Fibroblast of lung (primary cell): Measurements from ENCODE around the gene CDC42EP3. TPM values are rescaled to one million over a fixed set of nuclear protein-coding genes. Genes with fewer than 3 reads are reported as not detected.

Experiments used
- DNase-seq, 2 donors: peaks; one replicate each; pipeline versions ENCODE4 v3.0.0 to v3.0.0-alpha.2; 2010; ENCODE audit warnings: low read depth in 2 of 2
- H2AFZ ChIP-seq: 2 replicates; pipeline ENCODE4 v1.5.1; 2012; ENCODE audit warnings: low read length, control low read depth, inconsistent platforms
- H3K27ac ChIP-seq: 2 replicates; pipeline ENCODE4 v1.5.1; 2011; ENCODE audit warnings: low read length, control low read depth; ENCODE audit not compliant: insufficient read depth
- H3K27me3 ChIP-seq: 2 replicates; pipeline ENCODE4 v1.5.1; 2011; ENCODE audit warnings: mild to moderate bottlenecking, low read length; ENCODE audit not compliant: control insufficient read depth, insufficient read depth
- H3K36me3 ChIP-seq: 2 replicates; pipeline ENCODE4 v1.5.1; 2011; ENCODE audit warnings: low read length; ENCODE audit not compliant: control insufficient read depth, insufficient read depth
- H3K4me1 ChIP-seq: 2 replicates; pipeline ENCODE4 v1.5.1; 2011; ENCODE audit warnings: low read length; ENCODE audit not compliant: control insufficient read depth, insufficient read depth; ENCODE audit errors: extremely low read depth
- H3K4me2 ChIP-seq: 2 replicates; pipeline ENCODE4 v1.5.1; 2011; ENCODE audit warnings: low read length, control low read depth; ENCODE audit not compliant: insufficient read depth; ENCODE audit errors: extremely low read depth
- H3K4me3 ChIP-seq, 4 experiments: fragments of 200-600 bp in 1 of 4; sonication (generic) in 1 of 4; replicated peaks in 1 of 4; 2 replicates each; pipeline ENCODE4 v1.5.1; 2011 to 2016; ENCODE audit warnings: low read length in 4 of 4, low read depth in 3 of 4, mild to moderate bottlenecking in 3 of 4, control low read depth in 2 of 4, inconsistent platforms in 1 of 4, mixed read lengths in 1 of 4; ENCODE audit not compliant: insufficient read depth in 1 of 4; ENCODE audit errors: control extremely low read depth in 1 of 4
- H3K79me2 ChIP-seq: 2 replicates; pipeline ENCODE4 v1.5.1; 2012; ENCODE audit warnings: mild to moderate bottlenecking, low read length, inconsistent platforms; ENCODE audit not compliant: control insufficient read depth, insufficient read depth
- H3K9ac ChIP-seq: 2 replicates; pipeline ENCODE4 v1.5.1; 2011; ENCODE audit warnings: mild to moderate bottlenecking, low read length, control low read depth; ENCODE audit not compliant: insufficient read depth
- H3K9me3 ChIP-seq: 2 replicates; pipeline ENCODE4 v1.5.1; 2012; ENCODE audit warnings: low read depth, low read length; ENCODE audit not compliant: control insufficient read depth, insufficient read depth
- H4K20me1 ChIP-seq: 2 replicates; pipeline ENCODE4 v1.5.1; 2011; ENCODE audit warnings: low read length; ENCODE audit not compliant: control insufficient read depth, insufficient read depth; ENCODE audit errors: extremely low read depth
- CTCF ChIP-seq, 2 donors: IDR thresholded peaks in 1 of 2; conservative IDR thresholded peaks in 1 of 2; 1 replicate in 1 of 2; 2 replicates in 1 of 2; pipeline ENCODE4 v1.5.1; 2011 to 2012; ENCODE audit warnings: low read length in 2 of 2, control low read depth in 1 of 2, inconsistent platforms in 1 of 2, low read depth in 1 of 2, mild to moderate bottlenecking in 1 of 2
- EZH2 ChIP-seq: IDR thresholded peaks from 2 replicates; pipeline ENCODE4 v1.5.1; 2012; ENCODE audit warnings: low read length, control low read depth, mild to moderate bottlenecking; ENCODE audit errors: missing control alignments
- polyA plus RNA-seq, 2 donors: library from polyadenylated mRNA; depleted of rRNA in 1 of 2; stranded (reverse) in 1 of 2; unstranded in 1 of 2; fragments of >200 nt; gene quantifications; 2 replicates each; pipeline ENCODE4 v1.2.1, GENCODE V29; 2011 to 2012; ENCODE audit warnings: missing spikeins in 1 of 2
- total RNA-seq: library from RNA; depleted of rRNA; stranded (reverse); fragments of >200 nt; gene quantifications from 2 replicates; pipeline ENCODE4 v1.2.1, GENCODE V29; 2014

The CDC42EP3 gene
- total and polyA plus RNA-seq, 2 donors (not counting 1 experiment from before 2014, with no cell fraction given): 19.2 to 328 TPM

DNA sequence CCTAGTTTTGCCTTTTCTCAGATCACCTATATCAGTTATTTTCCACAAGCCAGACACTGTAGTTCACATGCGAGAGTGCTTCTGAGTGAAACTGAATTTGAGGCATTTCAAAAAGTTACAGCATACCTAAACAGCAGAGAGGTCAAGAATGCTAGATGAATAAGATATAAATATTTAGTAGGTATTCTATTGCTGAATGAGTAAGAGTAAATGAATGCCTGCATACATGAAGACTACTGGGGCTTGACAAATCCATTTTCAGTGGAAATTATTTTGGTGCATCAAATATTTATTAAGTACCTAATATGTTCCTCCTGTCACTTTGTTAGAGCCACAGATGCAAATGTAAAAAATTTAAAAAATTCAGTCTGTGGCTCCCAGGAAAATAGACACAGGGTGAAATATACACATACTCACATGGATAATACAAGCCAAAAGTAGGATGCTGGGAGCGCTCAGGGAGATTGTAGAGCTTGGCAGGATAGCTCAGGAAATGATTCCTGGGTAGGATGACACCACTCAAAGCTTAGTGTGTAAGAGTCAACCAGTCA, 27.6 kb upstream of the CDC42EP3 start:
- peak overlapping the region; percentile 8 for H3K4me2 ChIP-seq
- H4K20me1 ChIP-seq: no peaks in the 10 kb centered on the region
- H3K4me1 ChIP-seq: peaks cover 4% of the 10 kb centered on the region
- DNase-seq: peak in 1 of 2 donors; percentile 81
- TF ChIP-seq CTCF (conservative IDR thresholded peaks at IDR 0.05 in 1 of 2, IDR thresholded peaks at IDR 0.05 in 1 of 2; ENCODE audit: low read depth in 1 of 2, low read length in 2 of 2) (no peak), EZH2 (no peak)
- H3K9ac ChIP-seq: no peak overlapping the region
- H3K27ac ChIP-seq: no peak overlapping the region
- no peaks in the 10 kb centered on the region for H3K79me2 ChIP-seq
- no peak overlapping the region for H3K4me3 ChIP-seq
- H2AFZ ChIP-seq: no peak overlapping the region
- no peaks in the 10 kb centered on the region for H3K27me3 ChIP-seq
- H3K9me3 ChIP-seq: no peaks in the 10 kb centered on the region
- H3K36me3 ChIP-seq: no peaks in the 10 kb centered on the region

DNA sequence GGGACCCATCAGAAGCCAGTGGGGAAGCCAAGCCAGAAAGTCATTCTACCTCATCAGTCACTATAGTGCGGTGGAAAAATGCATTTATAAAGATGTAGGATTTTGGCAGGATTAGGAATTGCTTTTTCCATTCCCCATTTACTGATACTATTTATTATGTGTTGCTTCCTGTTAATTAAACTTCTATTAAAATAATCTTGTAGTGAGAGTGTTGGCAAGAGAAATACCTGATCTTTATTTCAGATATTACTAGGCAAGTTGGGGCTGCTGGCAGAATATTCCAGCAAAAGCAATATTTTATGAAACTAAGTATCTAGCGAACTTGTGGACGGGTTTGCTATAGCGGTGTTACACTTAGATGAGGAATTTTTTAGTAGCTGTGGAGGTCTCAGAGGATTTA, 23.9 kb upstream of the CDC42EP3 start:
- no peak for DNase-seq
- H3K4me3 ChIP-seq: no peak overlapping the region
- no peak overlapping the region for H2AFZ ChIP-seq
- TF ChIP-seq EZH2 (no peak), CTCF (conservative IDR thresholded peaks at IDR 0.05 in 1 of 2, IDR thresholded peaks at IDR 0.05 in 1 of 2; ENCODE audit: low read depth in 1 of 2, low read length in 2 of 2) (no peak)
- no peaks in the 10 kb centered on the region for H3K36me3 ChIP-seq
- H3K4me2 ChIP-seq: no peak overlapping the region
- H3K9me3 ChIP-seq: no peaks in the 10 kb centered on the region
- no peaks in the 10 kb centered on the region for H3K27me3 ChIP-seq
- no peak overlapping the region for H3K9ac ChIP-seq
- H4K20me1 ChIP-seq: no peaks in the 10 kb centered on the region
- no peak overlapping the region for H3K27ac ChIP-seq
- peaks cover 4% of the 10 kb centered on the region for H3K4me1 ChIP-seq
- no peaks in the 10 kb centered on the region for H3K79me2 ChIP-seq

- TF ChIP-seq EZH2 (no peak), CTCF (conservative IDR thresholded peaks at IDR 0.05 in 1 of 2, IDR thresholded peaks at IDR 0.05 in 1 of 2; ENCODE audit: low read depth in 1 of 2, low read length in 2 of 2) (no peak)
- peaks cover 12% of the 10 kb centered on the region for H3K4me1 ChIP-seq
- no peak overlapping the region for H3K27ac ChIP-seq
- no peaks in the 10 kb centered on the region for H4K20me1 ChIP-seq
- H2AFZ ChIP-seq: no peak overlapping the region
- H3K79me2 ChIP-seq: no peaks in the 10 kb centered on the region
- peak in 1 of 2 donors; percentile 58 for DNase-seq
- no peaks in the 10 kb centered on the region for H3K27me3 ChIP-seq
- H3K36me3 ChIP-seq: no peaks in the 10 kb centered on the region
- H3K9me3 ChIP-seq: no peaks in the 10 kb centered on the region
- no peak overlapping the region for H3K9ac ChIP-seq
- H3K4me2 ChIP-seq: no peak overlapping the region
- H3K4me3 ChIP-seq: no peak overlapping the region
Observed at GRCh38 chr2:37692711-37693110, 21.3 kb upstream of the CDC42EP3 start.
